Activated T-cell treated with anti-CD3 and anti-CD28 coated beads, Interleukin-2, amount 50 U/mL, for 4 hours (primary cell): ENCODE measurements around the gene LMF1. TPM values are rescaled to one million over a fixed set of nuclear protein-coding genes. Genes with fewer than 3 reads are reported as not detected.
"Not testable (repeated sequence)": the region's sequence is repeated elsewhere in the genome, so short reads cannot be mapped to it uniquely, and the experiment has no call there.

ENCODE experiments used
- ATAC-seq, 2 donors: fragments of 200-7000 bp; cut with Tn5 transposase; one replicate each; pipeline ENCODE4 v1.10.0; 2021
- DNase-seq: peaks from one replicate; pipeline ENCODE4 v3.0.0-alpha.2; 2020
- H3K27me3 Mint-ChIP-seq: one replicate; pipeline ENCODE4 v1.8.0; 2021; ENCODE audit warnings: low read depth, mixed read lengths
- H3K36me3 Mint-ChIP-seq: one replicate; pipeline ENCODE4 v1.8.0; 2022; ENCODE audit warnings: mixed read lengths; ENCODE audit not compliant: insufficient read depth
- H3K4me1 Mint-ChIP-seq: one replicate; pipeline ENCODE4 v1.8.0; 2021; ENCODE audit warnings: low read depth, mixed read lengths
- H3K4me3 Mint-ChIP-seq: one replicate; pipeline ENCODE4 v1.8.0; 2021; ENCODE audit warnings: mild to moderate bottlenecking, moderate library complexity, mixed read lengths
- H3K9me3 Mint-ChIP-seq: one replicate; pipeline ENCODE4 v1.8.0; 2021; ENCODE audit warnings: mixed read lengths
- total RNA-seq, 3 donors: library from RNA; stranded (reverse); gene quantifications; one replicate each; pipeline ENCODE4 v1.2.1, GENCODE V29; 2021

LMF1 gene
- total RNA-seq, 3 donors from 2014 or later = 7.7 to 9.9 (median 9.3) TPM

- H3K4me1 Mint-ChIP-seq, DNase-seq, H3K9me3 Mint-ChIP-seq, ATAC-seq, H3K36me3 Mint-ChIP-seq, H3K4me3 Mint-ChIP-seq: not testable (repeated sequence)
- peaks cover 19% of the 10 kb centered on the region for H3K27me3 Mint-ChIP-seq
Observed at GRCh38 chr16:820044-820408, 150.8 kb downstream of the LMF1 start.

- H3K9me3 Mint-ChIP-seq = no peaks in the 10 kb centered on the region
- H3K4me3 Mint-ChIP-seq = no peak overlapping the region
- peaks cover 22% of the 10 kb centered on the region for H3K27me3 Mint-ChIP-seq
- DNase-seq = no peak
- no peaks in the 10 kb centered on the region for H3K36me3 Mint-ChIP-seq
- H3K4me1 Mint-ChIP-seq = peaks cover 10% of the 10 kb centered on the region
- ATAC-seq = peak; percentile 73 to 77
Observed at GRCh38 chr16:819336-820043, 151.3 kb downstream of the LMF1 start.

GRCh38 chr16:818592-818991 lies 152.2 kb downstream of the LMF1 start:
- Mint-ChIP-seq H3K4me3 (no peak overlapping the region), H3K9me3 (no peaks in the 10 kb centered on the region), H3K36me3 (no peaks in the 10 kb centered on the region)

GRCh38 chr16:818132-818531 lies 152.7 kb downstream of the LMF1 start:
- H3K9me3 Mint-ChIP-seq = no peaks in the 10 kb centered on the region
- no peaks in the 10 kb centered on the region for H3K36me3 Mint-ChIP-seq
- H3K27me3 Mint-ChIP-seq = peaks cover 25% of the 10 kb centered on the region
- ATAC-seq (no peak), DNase-seq (no peak)
- H3K4me1 Mint-ChIP-seq = peaks cover 12% of the 10 kb centered on the region
- no peak overlapping the region for H3K4me3 Mint-ChIP-seq

More at GRCh38 chr16:818592-818991, 152.2 kb downstream of the LMF1 start:
- no peak for ATAC-seq
- DNase-seq = no peak
- peaks cover 30% of the 10 kb centered on the region for H3K27me3 Mint-ChIP-seq
- H3K4me1 Mint-ChIP-seq = peaks cover 12% of the 10 kb centered on the region

- no peak for ATAC-seq
- Mint-ChIP-seq H3K9me3 (no peaks in the 10 kb centered on the region), H3K36me3 (no peaks in the 10 kb centered on the region), H3K27me3 (peaks cover 30% of the 10 kb centered on the region), H3K4me3 (no peak overlapping the region), H3K4me1 (peaks cover 12% of the 10 kb centered on the region)
- no peak for DNase-seq
Observed at GRCh38 chr16:817001-817906, 153.5 kb downstream of the LMF1 start.

GRCh38 chr16:815861-816260 lies 154.9 kb downstream of the LMF1 start:
- Mint-ChIP-seq H3K36me3 (no peaks in the 10 kb centered on the region), H3K27me3 (peaks cover 23% of the 10 kb centered on the region), H3K4me1 (peaks cover 12% of the 10 kb centered on the region), H3K4me3 (no peak overlapping the region), H3K9me3 (no peaks in the 10 kb centered on the region)
- DNase-seq (no peak), ATAC-seq (no peak)

- peaks cover 9% of the 10 kb centered on the region for H3K4me1 Mint-ChIP-seq
- H3K36me3 Mint-ChIP-seq = no peaks in the 10 kb centered on the region
- H3K9me3 Mint-ChIP-seq = no peaks in the 10 kb centered on the region
- peaks cover 23% of the 10 kb centered on the region for H3K27me3 Mint-ChIP-seq
- no peak for DNase-seq
- no peak overlapping the region for H3K4me3 Mint-ChIP-seq
- no peak for ATAC-seq
Observed at GRCh38 chr16:814974-815373, 155.8 kb downstream of the LMF1 start.

GRCh38 chr16:813916-814412 lies 156.8 kb downstream of the LMF1 start:
- ATAC-seq (no peak), DNase-seq (no peak)
- Mint-ChIP-seq H3K4me3 (no peak overlapping the region), H3K4me1 (peaks cover 2% of the 10 kb centered on the region), H3K9me3 (no peaks in the 10 kb centered on the region), H3K36me3 (no peaks in the 10 kb centered on the region), H3K27me3 (peaks cover 24% of the 10 kb centered on the region)

- DNase-seq (peak; percentile 50), ATAC-seq (peak; percentile 86 to 94)
- Mint-ChIP-seq H3K27me3 (peaks cover 24% of the 10 kb centered on the region), H3K9me3 (no peaks in the 10 kb centered on the region), H3K4me1 (peaks cover 6% of the 10 kb centered on the region), H3K36me3 (no peaks in the 10 kb centered on the region), H3K4me3 (no peak overlapping the region)
Observed at GRCh38 chr16:813204-813915, 157.4 kb downstream of the LMF1 start.

GRCh38 chr16:808085-808386 lies 162.7 kb downstream of the LMF1 start:
- Mint-ChIP-seq H3K4me1 (peaks cover 10% of the 10 kb centered on the region), H3K4me3 (peak overlapping the region; percentile 94)

GRCh38 chr16:807347-808084 lies 163.3 kb downstream of the LMF1 start:
- peaks cover 13% of the 10 kb centered on the region for H3K27me3 Mint-ChIP-seq
- peak; percentile 80 for DNase-seq
- no peaks in the 10 kb centered on the region for H3K36me3 Mint-ChIP-seq
- ATAC-seq = peak; percentile 93 to 95
- H3K4me1 Mint-ChIP-seq = peaks cover 10% of the 10 kb centered on the region
- no peaks in the 10 kb centered on the region for H3K9me3 Mint-ChIP-seq
- peak overlapping the region; percentile 94 for H3K4me3 Mint-ChIP-seq

More at GRCh38 chr16:808085-808386, 162.7 kb downstream of the LMF1 start:
- H3K27me3 Mint-ChIP-seq = peaks cover 16% of the 10 kb centered on the region
- no peaks in the 10 kb centered on the region for H3K9me3 Mint-ChIP-seq
- H3K36me3 Mint-ChIP-seq = no peaks in the 10 kb centered on the region
- DNase-seq (no peak), ATAC-seq (no peak)

- Mint-ChIP-seq H3K4me3 (peak overlapping the region; percentile 94), H3K36me3 (no peaks in the 10 kb centered on the region), H3K9me3 (no peaks in the 10 kb centered on the region), H3K27me3 (peaks cover 13% of the 10 kb centered on the region), H3K4me1 (peaks cover 10% of the 10 kb centered on the region)
- DNase-seq = no peak
- no peak for ATAC-seq
Observed at GRCh38 chr16:805474-805873, 165.3 kb downstream of the LMF1 start.

GRCh38 chr16:804193-805048 lies 166.4 kb downstream of the LMF1 start:
- Mint-ChIP-seq H3K4me1 (peaks cover 10% of the 10 kb centered on the region), H3K4me3 (peak overlapping the region; percentile 21), H3K36me3 (no peaks in the 10 kb centered on the region), H3K9me3 (no peaks in the 10 kb centered on the region), H3K27me3 (peaks cover 11% of the 10 kb centered on the region)
- DNase-seq (no peak), ATAC-seq (no peak)
